Measurements from ENCODE around the gene PKP4.

DNA sequence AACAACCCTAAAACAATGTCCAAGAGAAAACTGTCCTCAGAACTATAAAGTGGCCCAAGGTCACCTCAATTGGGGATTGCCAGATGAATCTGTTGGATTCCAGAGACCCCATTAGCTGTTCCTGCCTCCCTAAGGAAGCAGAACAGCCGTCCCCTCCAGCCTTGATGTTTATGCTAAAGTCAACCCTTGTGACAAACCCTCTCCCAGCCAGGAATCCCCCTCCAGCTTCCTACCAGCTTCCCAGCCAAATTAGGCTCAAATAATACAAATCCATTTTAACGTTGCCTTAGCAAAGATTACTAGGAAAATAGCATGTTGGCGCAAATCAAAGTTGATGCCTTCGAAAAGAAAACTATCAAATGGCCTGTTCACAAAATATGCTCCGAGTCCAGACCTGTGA lies 232.6 kb downstream of the PKP4 start:
- no peak for TF ChIP-seq EP300 (IDR thresholded peaks at IDR 0.05)
- TF ChIP-seq, protein P1, sequence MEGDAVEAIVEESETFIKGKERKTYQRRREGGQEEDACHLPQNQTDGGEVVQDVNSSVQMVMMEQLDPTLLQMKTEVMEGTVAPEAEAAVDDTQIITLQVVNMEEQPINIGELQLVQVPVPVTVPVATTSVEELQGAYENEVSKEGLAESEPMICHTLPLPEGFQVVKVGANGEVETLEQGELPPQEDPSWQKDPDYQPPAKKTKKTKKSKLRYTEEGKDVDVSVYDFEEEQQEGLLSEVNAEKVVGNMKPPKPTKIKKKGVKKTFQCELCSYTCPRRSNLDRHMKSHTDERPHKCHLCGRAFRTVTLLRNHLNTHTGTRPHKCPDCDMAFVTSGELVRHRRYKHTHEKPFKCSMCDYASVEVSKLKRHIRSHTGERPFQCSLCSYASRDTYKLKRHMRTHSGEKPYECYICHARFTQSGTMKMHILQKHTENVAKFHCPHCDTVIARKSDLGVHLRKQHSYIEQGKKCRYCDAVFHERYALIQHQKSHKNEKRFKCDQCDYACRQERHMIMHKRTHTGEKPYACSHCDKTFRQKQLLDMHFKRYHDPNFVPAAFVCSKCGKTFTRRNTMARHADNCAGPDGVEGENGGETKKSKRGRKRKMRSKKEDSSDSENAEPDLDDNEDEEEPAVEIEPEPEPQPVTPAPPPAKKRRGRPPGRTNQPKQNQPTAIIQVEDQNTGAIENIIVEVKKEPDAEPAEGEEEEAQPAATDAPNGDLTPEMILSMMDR (IDR thresholded peaks at IDR 0.05) = no peak
- TF ChIP-seq POLR2AphosphoS5 (IDR thresholded peaks at IDR 0.05) = no peak
- TF ChIP-seq POLR2A (IDR thresholded peaks at IDR 0.05) = no peak
